Glomerular endothelial cell (primary cell): ENCODE results near the gene HBB. TPM values are rescaled to one million over a fixed set of nuclear protein-coding genes. Genes with fewer than 3 reads are reported as not detected.
"Not testable (repeated sequence)": the region's sequence is repeated elsewhere in the genome, so short reads cannot be mapped to it uniquely, and the experiment has no call there.

Experiments used
- DNase-seq: peaks from one replicate; pipeline ENCODE4 v3.0.0-alpha.2; 2011; ENCODE audit warnings: low read depth, low spot score; ENCODE audit errors: extremely low read depth
- total RNA-seq: library from RNA; depleted of rRNA; stranded (reverse); fragments of >200 nt; gene quantifications from 2 replicates; pipeline ENCODE4 v1.2.3, GENCODE V29; 2015

HBB gene
- not detected in 2 replicates for total RNA-seq

- DNase-seq: no peak
Observed at GRCh38 chr11:5226732-5227310, at the start of gene HBB. TSS of gene HBB (minus strand) at chr11:5227071. CDS start at chr11:5227021, 50 bp downstream.

DNA sequence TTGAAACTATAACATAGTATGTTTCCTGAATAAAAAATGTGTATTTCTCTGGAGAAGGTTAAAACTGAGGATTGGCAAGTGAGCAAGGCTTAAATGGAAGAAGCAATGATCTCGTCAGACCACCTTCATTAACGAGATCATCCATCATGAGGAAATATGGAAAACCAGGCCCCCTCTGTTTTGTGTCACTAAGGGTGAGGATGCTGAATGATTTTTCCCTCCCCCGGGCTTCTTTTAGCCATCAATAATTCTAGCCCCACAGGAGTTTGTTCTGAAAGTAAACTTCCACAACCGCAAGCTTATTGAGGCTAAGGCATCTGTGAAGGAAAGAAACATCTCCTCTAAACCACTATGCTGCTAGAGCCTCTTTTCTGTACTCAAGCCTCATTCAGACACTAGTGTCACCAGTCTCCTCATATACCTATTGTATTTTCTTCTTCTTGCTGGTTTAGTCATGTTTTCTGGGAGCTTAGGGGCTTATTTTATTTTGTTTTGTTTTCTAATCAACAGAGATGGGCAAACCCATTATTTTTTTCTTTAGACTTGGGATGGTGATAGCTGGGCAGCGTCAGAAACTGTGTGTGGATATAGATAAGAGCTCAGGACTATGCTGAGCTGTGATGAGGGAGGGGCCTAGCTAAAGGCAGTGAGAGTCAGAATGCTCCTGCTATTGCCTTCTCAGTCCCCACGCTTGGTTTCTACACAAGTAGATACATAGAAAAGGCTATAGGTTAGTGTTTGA is 48.7 kb upstream of the HBB start:
- no peak for DNase-seq

GRCh38 chr11:5274395-5274794 is 47.5 kb upstream of the HBB start:
- DNase-seq: no peak

DNA sequence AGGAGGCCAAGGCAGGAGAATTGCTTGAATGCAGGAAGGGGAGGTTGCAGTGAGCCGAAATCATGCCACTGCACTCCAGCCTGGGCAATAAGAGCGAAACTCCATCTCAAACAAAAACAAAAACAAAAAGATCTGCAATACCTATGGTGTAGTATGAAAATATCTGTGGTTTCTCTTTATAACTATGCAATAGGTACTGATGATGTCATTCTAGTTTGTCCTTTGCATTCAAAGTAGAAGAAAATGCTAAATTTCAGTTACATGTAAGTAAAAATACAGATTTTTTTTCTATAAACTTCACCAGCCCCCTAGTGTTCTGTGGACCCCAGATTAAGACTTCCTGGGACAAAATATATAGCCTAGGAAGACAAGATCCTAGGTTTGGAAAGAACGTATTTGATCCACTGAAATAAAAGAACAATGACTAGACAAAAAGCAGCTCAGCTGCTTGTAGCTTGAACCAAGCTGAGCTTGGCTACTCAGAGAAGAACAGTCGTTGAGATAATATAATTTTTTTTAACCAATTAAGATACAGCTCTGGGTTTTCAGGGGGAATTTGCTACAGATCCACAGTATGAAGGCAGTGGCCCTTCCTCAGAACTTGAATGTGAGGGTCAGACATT is 45.6 kb upstream of the HBB start:
- DNase-seq: no peak

DNA sequence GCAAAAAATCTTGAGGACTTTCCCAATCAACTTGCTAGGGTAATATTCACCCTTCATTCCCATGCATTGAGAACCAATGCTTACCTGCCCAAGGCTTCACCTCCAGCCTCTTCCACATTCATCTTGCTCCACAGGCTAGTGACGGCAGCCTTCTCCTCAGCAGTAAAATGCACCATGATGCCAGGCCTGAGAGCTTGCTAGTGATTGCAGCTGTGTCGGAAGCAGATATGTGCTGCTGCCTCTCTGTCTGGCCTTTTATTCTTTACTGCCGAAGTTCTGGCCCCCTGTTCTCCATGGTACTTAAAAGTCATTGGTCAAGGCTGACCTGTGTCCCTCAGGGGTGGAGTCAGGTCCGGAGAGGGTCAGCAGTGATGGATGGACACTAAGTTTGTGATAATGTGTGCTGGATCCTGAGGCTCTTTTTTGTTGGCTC is 42.9 kb upstream of the HBB start, which contains the start of gene HBE1:
Gene HBE1, minus strand, starts transcription at position 231 of the 433 bp plus-strand sequence. Its CDS starts 55 bp downstream, at position 176.
- DNase-seq: no peak

GRCh38 chr11:5267033-5267563 is 40.2 kb upstream of the HBB start:
- DNase-seq: no peak

- DNase-seq: no peak
Observed at GRCh38 chr11:5266609-5267008, 39.7 kb upstream of the HBB start.

DNA sequence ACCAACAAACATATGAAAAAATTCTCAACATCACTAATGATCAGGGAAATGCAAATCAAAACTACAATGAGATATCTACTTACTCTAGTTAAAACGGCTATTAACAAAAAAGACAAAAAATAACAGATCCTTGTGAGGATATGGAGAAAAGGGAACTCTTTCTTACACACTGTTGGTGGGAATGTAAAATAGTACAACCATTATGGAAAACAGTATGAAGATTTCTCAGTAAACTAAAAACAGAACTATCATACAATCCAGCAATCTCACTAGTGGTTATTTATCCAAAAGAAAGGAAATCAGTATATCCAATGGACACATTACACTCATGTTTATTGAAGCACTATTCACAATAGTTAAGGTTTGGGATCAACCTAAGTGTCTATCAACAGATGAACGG is 39.0 kb upstream of the HBB start:
- no peak for DNase-seq

- no peak for DNase-seq
Observed at GRCh38 chr11:5258543-5259262, 31.8 kb upstream of the HBB start.

DNA sequence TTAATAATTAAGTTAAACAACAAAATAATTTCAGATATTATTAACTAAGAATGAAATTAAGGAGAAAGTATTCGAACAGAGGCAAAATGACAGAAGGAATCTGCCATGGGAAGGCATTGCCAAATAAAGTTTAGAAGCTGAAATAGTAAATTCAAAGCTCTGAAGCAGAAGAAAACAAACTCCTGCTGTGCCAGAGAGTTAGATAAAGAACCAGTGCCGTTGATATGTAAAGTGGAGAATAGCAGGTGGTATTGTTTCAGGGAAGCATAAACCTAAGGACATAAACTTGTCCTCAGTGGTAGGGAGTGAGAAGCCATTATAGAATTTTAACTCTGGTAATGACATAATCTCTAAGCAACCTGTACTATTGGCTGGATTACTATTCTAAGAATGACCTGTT is 30.4 kb upstream of the HBB start:
- DNase-seq: no peak

GRCh38 chr11:5254646-5255413 is 28.0 kb upstream of the HBB start, which contains the start of gene HBG2:
TSS of gene HBG2 (minus strand) at chr11:5254781. CDS start at chr11:5254728, 53 bp downstream.
- not testable (repeated sequence) for DNase-seq

GRCh38 chr11:5254023-5254422 is 27.2 kb upstream of the HBB start:
- DNase-seq: not testable (repeated sequence)

DNA sequence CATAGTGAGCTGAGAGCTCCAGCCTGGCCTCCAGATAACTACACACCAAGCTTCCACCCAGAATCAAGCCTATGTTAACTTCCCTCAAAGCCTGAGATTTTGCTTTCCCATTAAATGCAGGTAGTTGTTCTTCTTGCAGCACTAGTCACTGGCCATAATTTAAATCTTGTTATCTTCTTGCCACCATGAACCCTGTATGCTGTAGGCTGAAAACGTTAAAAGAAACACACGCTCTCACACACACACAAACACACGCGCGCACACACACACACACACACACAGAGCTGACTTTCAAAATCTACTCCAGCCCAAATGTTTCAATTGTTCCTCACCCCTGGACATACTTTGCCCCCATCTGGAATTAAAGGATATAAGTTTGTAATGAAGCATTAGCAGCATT is 26.6 kb upstream of the HBB start:
- not testable (repeated sequence) for DNase-seq

- DNase-seq: no peak
Observed at GRCh38 chr11:5252919-5253265, 26.0 kb upstream of the HBB start.

DNA sequence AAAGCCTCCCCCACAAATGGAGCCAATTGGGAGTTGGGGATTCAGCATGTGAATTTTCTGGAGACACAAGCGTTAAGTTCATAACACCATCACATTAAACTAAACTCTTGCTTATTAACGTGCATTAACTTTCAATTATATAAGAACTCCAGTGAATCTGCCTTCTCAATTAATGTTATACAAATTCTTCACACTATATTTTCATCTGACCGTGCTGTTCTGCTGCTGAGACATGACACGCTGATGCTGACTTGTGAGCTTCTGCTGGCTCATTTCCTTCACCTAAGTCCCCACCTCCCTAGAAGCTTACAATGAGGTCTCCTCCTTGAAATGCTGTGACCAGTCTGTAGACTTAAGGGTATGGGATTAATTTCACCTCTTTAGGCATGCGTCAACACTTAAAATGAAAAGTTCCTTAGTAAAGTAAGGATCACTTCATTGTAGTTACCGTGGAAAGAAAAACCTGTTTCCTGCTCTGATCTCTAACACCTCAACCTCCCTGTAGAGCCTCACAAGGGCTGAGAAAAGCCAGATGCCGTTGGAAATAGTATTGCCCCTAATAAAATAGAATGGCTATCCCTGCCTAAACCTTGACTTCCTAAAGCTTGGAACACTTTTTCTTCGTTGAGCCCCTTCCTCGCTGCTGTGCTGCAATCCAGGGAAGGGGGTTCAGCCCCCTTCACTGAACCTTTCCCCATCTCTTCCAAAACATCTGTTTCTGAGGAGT is 25.5 kb upstream of the HBB start:
- DNase-seq: no peak

DNA sequence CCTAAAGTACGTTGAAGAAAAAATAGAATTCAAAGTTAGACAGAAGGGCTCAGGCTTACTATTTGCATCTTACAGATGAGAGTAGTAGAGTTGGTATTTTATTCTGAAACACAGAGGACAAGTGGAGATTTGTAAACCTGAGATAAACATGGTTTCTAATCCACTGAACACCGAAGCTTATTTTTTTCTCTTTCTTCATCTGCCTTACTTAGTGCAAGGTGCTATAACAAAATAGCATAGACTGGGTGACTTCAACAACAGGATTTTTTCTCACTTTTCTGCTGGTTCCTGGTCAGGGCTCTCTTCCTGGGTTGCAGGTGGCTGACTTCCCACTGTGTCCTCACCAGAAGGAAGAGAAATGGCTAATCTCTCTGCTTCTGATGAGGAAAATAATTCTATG is 24.9 kb upstream of the HBB start:
- DNase-seq: no peak

DNA sequence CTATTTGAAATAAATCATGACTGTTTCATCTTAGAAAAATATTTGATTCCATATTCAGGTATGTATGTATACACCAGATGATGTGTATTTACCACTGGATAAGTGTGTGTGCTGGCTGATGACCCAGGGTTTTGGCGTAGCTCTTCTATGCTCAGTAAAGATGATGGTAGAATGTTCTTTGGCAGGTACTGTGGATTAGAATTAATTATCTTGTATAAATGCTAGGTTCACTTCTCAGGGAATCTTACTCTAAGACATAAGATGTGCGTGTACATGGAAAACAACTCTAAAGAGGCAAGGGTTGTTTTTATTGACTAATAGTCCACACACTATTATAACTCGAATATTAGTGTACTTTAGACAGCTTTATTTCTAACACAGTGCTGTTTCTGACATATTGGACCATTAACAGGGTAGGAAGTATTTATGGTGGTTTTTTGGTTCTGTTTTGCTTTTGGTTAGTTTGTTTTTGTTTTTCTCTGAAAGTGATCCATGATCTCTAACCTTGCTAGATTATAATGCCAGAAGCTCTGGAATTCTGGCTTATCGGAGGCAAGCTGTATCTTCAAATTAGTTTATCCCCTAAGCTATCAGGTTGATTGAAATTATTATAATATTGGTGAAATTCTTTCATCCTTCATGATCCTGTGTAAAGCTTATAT is 23.8 kb upstream of the HBB start:
- no peak for DNase-seq

DNA sequence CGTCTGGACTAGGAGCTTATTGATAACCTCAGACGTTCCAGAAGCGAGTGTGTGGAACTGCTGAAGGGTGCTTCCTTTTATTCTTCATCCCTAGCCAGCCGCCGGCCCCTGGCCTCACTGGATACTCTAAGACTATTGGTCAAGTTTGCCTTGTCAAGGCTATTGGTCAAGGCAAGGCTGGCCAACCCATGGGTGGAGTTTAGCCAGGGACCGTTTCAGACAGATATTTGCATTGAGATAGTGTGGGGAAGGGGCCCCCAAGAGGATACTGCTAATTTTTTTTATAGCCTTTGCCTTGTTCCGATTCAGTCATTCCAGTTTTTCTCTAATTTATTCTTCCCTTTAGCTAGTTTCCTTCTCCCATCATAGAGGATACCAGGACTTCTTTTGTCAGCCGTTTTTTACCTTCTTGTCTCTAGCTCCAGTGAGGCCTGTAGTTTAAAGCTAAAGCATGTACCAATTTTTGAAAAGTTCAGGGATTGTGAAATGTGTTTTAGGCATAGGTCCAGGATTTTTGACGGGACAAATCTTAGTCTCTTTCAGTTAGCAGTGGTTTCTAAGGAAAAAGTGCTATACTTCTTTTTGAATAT is 23.0 kb upstream of the HBB start, which contains the start of gene HBG1:
Gene HBG1, minus strand, starts transcription at position 51 of the 590 bp plus-strand sequence. CDS start 53 bp downstream, outside the sequence.
- DNase-seq: not testable (repeated sequence)
